GM12892 (cell line): Measurements from ENCODE around the gene SCG3.

ENCODE experiments used
- POLR2A ChIP-seq: IDR thresholded peaks from 2 replicates; pipeline ENCODE4 v1.6.1; 2011; ENCODE audit warnings: low read depth, low read length, control low read depth
- POLR2AphosphoS5 ChIP-seq: IDR thresholded peaks from 2 replicates; pipeline ENCODE4 v1.6.1; 2011; ENCODE audit warnings: low read depth, low read length, control low read depth
- TAF1 ChIP-seq: IDR thresholded peaks from 2 replicates; pipeline ENCODE4 v1.6.1; 2011; ENCODE audit warnings: low read depth, mild to moderate bottlenecking, control low read depth, low read length, borderline replicate concordance

GRCh38 chr15:51672913-51673857 is 8.1 kb upstream of the SCG3 start:
- no peak for TF ChIP-seq POLR2A
- no peak for TF ChIP-seq POLR2AphosphoS5
- no peak for TF ChIP-seq TAF1
